Spleen (tissue), 7 donors: Measurements from ENCODE around the gene OTUD3.

Source experiments
- POLR2A ChIP-seq, 3 donors: fragments of 450-650 bp; IDR thresholded peaks; one replicate each; pipeline ENCODE4 v1.5.1; 2017; ENCODE audit warnings: antibody characterized with exemption in 3 of 3, mild to moderate bottlenecking in 1 of 3
- TF ChIP-seq, protein P1 (sequence below), 11 experiments: fragments of 200-600 bp in 7 of 11; fragments of 450-650 bp in 4 of 11; sonication (generic) in 4 of 11; IDR thresholded peaks in 8 of 11; conservative IDR thresholded peaks in 3 of 11; 1 replicate in 7 of 11; 2 replicates in 4 of 11; pipeline versions ENCODE4 v1.4.0 to v1.8.0; 2016 to 2021; ENCODE audit warnings: antibody characterized with exemption in 11 of 11, inconsistent platforms in 4 of 11, mild to moderate bottlenecking in 1 of 11
- donor health status: DM: no; HTN: no; CAD: no; lungs with moderate emphysema.
- donor health status: DM: no; HTN: no; CAD: no.
- donor health status: DM: no; HTN: no; CAD: no.

GRCh38 chr1:19845555-19845954 is 36.6 kb upstream of the OTUD3 start:
- TF ChIP-seq, protein P1, sequence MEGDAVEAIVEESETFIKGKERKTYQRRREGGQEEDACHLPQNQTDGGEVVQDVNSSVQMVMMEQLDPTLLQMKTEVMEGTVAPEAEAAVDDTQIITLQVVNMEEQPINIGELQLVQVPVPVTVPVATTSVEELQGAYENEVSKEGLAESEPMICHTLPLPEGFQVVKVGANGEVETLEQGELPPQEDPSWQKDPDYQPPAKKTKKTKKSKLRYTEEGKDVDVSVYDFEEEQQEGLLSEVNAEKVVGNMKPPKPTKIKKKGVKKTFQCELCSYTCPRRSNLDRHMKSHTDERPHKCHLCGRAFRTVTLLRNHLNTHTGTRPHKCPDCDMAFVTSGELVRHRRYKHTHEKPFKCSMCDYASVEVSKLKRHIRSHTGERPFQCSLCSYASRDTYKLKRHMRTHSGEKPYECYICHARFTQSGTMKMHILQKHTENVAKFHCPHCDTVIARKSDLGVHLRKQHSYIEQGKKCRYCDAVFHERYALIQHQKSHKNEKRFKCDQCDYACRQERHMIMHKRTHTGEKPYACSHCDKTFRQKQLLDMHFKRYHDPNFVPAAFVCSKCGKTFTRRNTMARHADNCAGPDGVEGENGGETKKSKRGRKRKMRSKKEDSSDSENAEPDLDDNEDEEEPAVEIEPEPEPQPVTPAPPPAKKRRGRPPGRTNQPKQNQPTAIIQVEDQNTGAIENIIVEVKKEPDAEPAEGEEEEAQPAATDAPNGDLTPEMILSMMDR (IDR thresholded peaks at IDR 0.05 in 8 of 11, conservative IDR thresholded peaks at IDR 0.05 in 3 of 11), result no peak
- no peak for TF ChIP-seq POLR2A (IDR thresholded peaks at IDR 0.05)
